ENCODE measurements around the gene VPS18.

- TF ChIP-seq CTCF (IDR thresholded peaks at IDR 0.05 in 2 of 3, conservative IDR thresholded peaks at IDR 0.05 in 1 of 3; ENCODE audit: borderline replicate concordance in 1 of 3, insufficient read depth in 1 of 3, low read depth in 2 of 3, low read length in 2 of 3) (no peak), ZFX (IDR thresholded peaks at IDR 0.05) (no peak), POLR2AphosphoS5 (IDR thresholded peaks at IDR 0.05; ENCODE audit: low read depth, low read length) (no peak), REST (IDR thresholded peaks at IDR 0.05; ENCODE audit: low read depth) (no peak), EZH2 (IDR thresholded peaks at IDR 0.05) (no peak), MAX (IDR thresholded peaks at IDR 0.05) (no peak), RAD21 (IDR thresholded peaks at IDR 0.05; ENCODE audit: low read depth) (no peak), SRF (IDR thresholded peaks at IDR 0.05; ENCODE audit: low read depth) (no peak), POLR2A (IDR thresholded peaks at IDR 0.05; ENCODE audit: borderline replicate concordance, extremely low read depth, insufficient read depth, insufficient read length) (no peak)
Measured at GRCh38 chr15:40934457-40934856, 40.2 kb downstream of the VPS18 start.

Data from HCT116 (cell line).